ENCODE measurements around the gene BAHD1. TPM values are rescaled to one million over a fixed set of nuclear protein-coding genes. Genes with fewer than 3 reads are reported as not detected.

The BAHD1 gene
- total and polyA plus RNA-seq, 5 donors from 2014 or later = 1.3 to 32.9 (median 1.6) TPM

- no peaks in the 10 kb centered on the region for H3K9me3 Mint-ChIP-seq
- no peaks in the 10 kb centered on the region for H3K36me3 ChIP-seq (ENCODE audit: control insufficient read depth, insufficient read depth, low read length)
- no peaks in the 10 kb centered on the region for H3K36me3 Mint-ChIP-seq
- H3K9me3 ChIP-seq (ENCODE audit: control insufficient read depth in 2 of 2, low read length in 2 of 2) = no peaks in the 10 kb centered on the region
- DNase-seq = no peak
- no peak overlapping the region for H3K27ac ChIP-seq (ENCODE audit: insufficient read depth, low read length, poor library complexity, severe bottlenecking)
- peak overlapping the region; percentile 66 to 88 (median 72) for H3K4me3 Mint-ChIP-seq
- peaks cover 0 to 46% (median 14%) of the 10 kb centered on the region in 4 donors for H3K4me1 Mint-ChIP-seq
- H3K4me3 ChIP-seq (ENCODE audit: low read depth, low read length) = no peak overlapping the region
- H3K27me3 ChIP-seq (ENCODE audit: control insufficient read depth, insufficient read depth, low read length) = peaks cover 4% of the 10 kb centered on the region
- H3K4me1 ChIP-seq (ENCODE audit: control insufficient read depth, insufficient read depth, low read length, poor library complexity, severe bottlenecking) = peaks cover 39% of the 10 kb centered on the region
- no peak overlapping the region for H3K27ac Mint-ChIP-seq
- H3K27me3 Mint-ChIP-seq = peaks cover 73% of the 10 kb centered on the region
- ATAC-seq (ENCODE audit: low read depth in 2 of 2) = no peak
Observed at GRCh38 chr15:40436892-40437751, 3.6 kb upstream of the BAHD1 start.

GRCh38 chr15:40437752-40438687, 2.7 kb upstream of the BAHD1 start:
- ATAC-seq (ENCODE audit: low read depth in 2 of 2) = no peak
- Mint-ChIP-seq H3K36me3 (no peaks in the 10 kb centered on the region), H3K4me1 (peaks cover 0 to 55% (median 22%) of the 10 kb centered on the region in 4 donors), H3K27ac (peak overlapping the region in 1 of 3 donors; percentile 5), H3K4me3 (peak overlapping the region; percentile 41 to 88 (median 62)), H3K27me3 (peaks cover 69% of the 10 kb centered on the region), H3K9me3 (peaks cover 0 to 1% (median 0%) of the 10 kb centered on the region in 7 donors)
- Histone ChIP-seq H3K27me3 (ENCODE audit: control insufficient read depth, insufficient read depth, low read length) (peaks cover 4% of the 10 kb centered on the region), H3K9me3 (ENCODE audit: control insufficient read depth in 2 of 2, low read length in 2 of 2) (no peaks in the 10 kb centered on the region), H3K27ac (ENCODE audit: insufficient read depth, low read length, poor library complexity, severe bottlenecking) (no peak overlapping the region), H3K4me1 (ENCODE audit: control insufficient read depth, insufficient read depth, low read length, poor library complexity, severe bottlenecking) (peaks cover 48% of the 10 kb centered on the region), H3K4me3 (ENCODE audit: low read depth, low read length) (no peak overlapping the region), H3K36me3 (ENCODE audit: control insufficient read depth, insufficient read depth, low read length) (no peaks in the 10 kb centered on the region)
- no peak for DNase-seq

- Mint-ChIP-seq H3K36me3 (no peaks in the 10 kb centered on the region), H3K27ac (no peak overlapping the region), H3K4me3 (peak overlapping the region; percentile 36 to 88 (median 62)), H3K27me3 (peaks cover 64% of the 10 kb centered on the region), H3K4me1 (peaks cover 0 to 62% (median 26%) of the 10 kb centered on the region in 4 donors), H3K9me3 (peaks cover 0 to 1% (median 0%) of the 10 kb centered on the region in 7 donors)
- H3K36me3 ChIP-seq (ENCODE audit: control insufficient read depth, insufficient read depth, low read length) = no peaks in the 10 kb centered on the region
- DNase-seq (no peak), ATAC-seq (ENCODE audit: low read depth in 2 of 2) (no peak)
- H3K4me1 ChIP-seq (ENCODE audit: control insufficient read depth, insufficient read depth, low read length, poor library complexity, severe bottlenecking) = peaks cover 55% of the 10 kb centered on the region
- no peak overlapping the region for H3K4me3 ChIP-seq (ENCODE audit: low read depth, low read length)
- H3K27ac ChIP-seq (ENCODE audit: insufficient read depth, low read length, poor library complexity, severe bottlenecking) = no peak overlapping the region
- no peaks in the 10 kb centered on the region for H3K9me3 ChIP-seq (ENCODE audit: control insufficient read depth in 2 of 2, low read length in 2 of 2)
- H3K27me3 ChIP-seq (ENCODE audit: control insufficient read depth, insufficient read depth, low read length) = peaks cover 4% of the 10 kb centered on the region
Observed at GRCh38 chr15:40438712-40439111, 2.0 kb upstream of the BAHD1 start.

GRCh38 chr15:40439461-40439959, 1.2 kb upstream of the BAHD1 start:
- H3K9me3 ChIP-seq (ENCODE audit: control insufficient read depth in 2 of 2, low read length in 2 of 2) = no peaks in the 10 kb centered on the region
- peaks cover 59% of the 10 kb centered on the region for H3K4me1 ChIP-seq (ENCODE audit: control insufficient read depth, insufficient read depth, low read length, poor library complexity, severe bottlenecking)
- no peaks in the 10 kb centered on the region for H3K36me3 ChIP-seq (ENCODE audit: control insufficient read depth, insufficient read depth, low read length)
- peak overlapping the region; percentile 88 to 97 (median 94) for H3K4me3 Mint-ChIP-seq
- peaks cover 0 to 1% (median 0%) of the 10 kb centered on the region in 7 donors for H3K9me3 Mint-ChIP-seq
- no peak overlapping the region for H3K4me3 ChIP-seq (ENCODE audit: low read depth, low read length)
- ATAC-seq (ENCODE audit: low read depth in 2 of 2) (no peak), DNase-seq (no peak)
- H3K27ac Mint-ChIP-seq = peak overlapping the region in 1 of 3 donors; percentile 60
- H3K27ac ChIP-seq (ENCODE audit: insufficient read depth, low read length, poor library complexity, severe bottlenecking) = no peak overlapping the region
- peaks cover 0 to 67% (median 34%) of the 10 kb centered on the region in 4 donors for H3K4me1 Mint-ChIP-seq
- H3K27me3 ChIP-seq (ENCODE audit: control insufficient read depth, insufficient read depth, low read length) = peaks cover 4% of the 10 kb centered on the region
- H3K36me3 Mint-ChIP-seq = no peaks in the 10 kb centered on the region
- peaks cover 62% of the 10 kb centered on the region for H3K27me3 Mint-ChIP-seq

GRCh38 chr15:40439960-40440742, 602 bp upstream of the BAHD1 start:
- DNase-seq (peak in 2 of 3 donors; percentile 22 to 26), ATAC-seq (ENCODE audit: low read depth in 2 of 2) (no peak)
- H3K27ac ChIP-seq (ENCODE audit: insufficient read depth, low read length, poor library complexity, severe bottlenecking) = no peak overlapping the region
- H3K4me1 ChIP-seq (ENCODE audit: control insufficient read depth, insufficient read depth, low read length, poor library complexity, severe bottlenecking) = peaks cover 63% of the 10 kb centered on the region
- H3K4me3 ChIP-seq (ENCODE audit: low read depth, low read length) = peak overlapping the region; percentile 48
- Mint-ChIP-seq H3K27me3 (peaks cover 56% of the 10 kb centered on the region), H3K4me3 (peak overlapping the region; percentile 88 to 97 (median 94)), H3K27ac (peak overlapping the region in 2 of 3 donors; percentile 60 to 89), H3K4me1 (peaks cover 0 to 70% (median 40%) of the 10 kb centered on the region in 4 donors), H3K9me3 (peaks cover 0 to 1% (median 0%) of the 10 kb centered on the region in 7 donors), H3K36me3 (no peaks in the 10 kb centered on the region)
- peaks cover 3% of the 10 kb centered on the region for H3K27me3 ChIP-seq (ENCODE audit: control insufficient read depth, insufficient read depth, low read length)
- H3K36me3 ChIP-seq (ENCODE audit: control insufficient read depth, insufficient read depth, low read length) = no peaks in the 10 kb centered on the region
- no peaks in the 10 kb centered on the region for H3K9me3 ChIP-seq (ENCODE audit: control insufficient read depth in 2 of 2, low read length in 2 of 2)

GRCh38 chr15:40441565-40442531, 1.1 kb downstream of the BAHD1 start:
- peak overlapping the region in 2 of 3 donors; percentile 82 to 88 for H3K27ac Mint-ChIP-seq
- H3K27ac ChIP-seq (ENCODE audit: insufficient read depth, low read length, poor library complexity, severe bottlenecking) = no peak overlapping the region
- peaks cover 0 to 1% (median 0%) of the 10 kb centered on the region in 7 donors for H3K9me3 Mint-ChIP-seq
- peak overlapping the region; percentile 63 for H3K4me3 ChIP-seq (ENCODE audit: low read depth, low read length)
- H3K36me3 ChIP-seq (ENCODE audit: control insufficient read depth, insufficient read depth, low read length) = no peaks in the 10 kb centered on the region
- no peak for ATAC-seq (ENCODE audit: low read depth in 2 of 2)
- H3K27me3 ChIP-seq (ENCODE audit: control insufficient read depth, insufficient read depth, low read length) = no peaks in the 10 kb centered on the region
- no peak for DNase-seq
- no peaks in the 10 kb centered on the region for H3K9me3 ChIP-seq (ENCODE audit: control insufficient read depth in 2 of 2, low read length in 2 of 2)
- peaks cover 0 to 73% (median 43%) of the 10 kb centered on the region in 4 donors for H3K4me1 Mint-ChIP-seq
- H3K36me3 Mint-ChIP-seq = no peaks in the 10 kb centered on the region
- H3K4me1 ChIP-seq (ENCODE audit: control insufficient read depth, insufficient read depth, low read length, poor library complexity, severe bottlenecking) = peaks cover 53% of the 10 kb centered on the region
- peaks cover 40% of the 10 kb centered on the region for H3K27me3 Mint-ChIP-seq
- peak overlapping the region; percentile 92 to 98 (median 93) for H3K4me3 Mint-ChIP-seq

Measured in CD4-positive, CD25-positive, alpha-beta regulatory T cell (primary cell).